ENCODE results near the gene PLXNB2.
"Not testable (repeated sequence)": the region's sequence is repeated elsewhere in the genome, so short reads cannot be mapped to it uniquely, and the experiment has no call there.

PLXNB2 gene, protein sequence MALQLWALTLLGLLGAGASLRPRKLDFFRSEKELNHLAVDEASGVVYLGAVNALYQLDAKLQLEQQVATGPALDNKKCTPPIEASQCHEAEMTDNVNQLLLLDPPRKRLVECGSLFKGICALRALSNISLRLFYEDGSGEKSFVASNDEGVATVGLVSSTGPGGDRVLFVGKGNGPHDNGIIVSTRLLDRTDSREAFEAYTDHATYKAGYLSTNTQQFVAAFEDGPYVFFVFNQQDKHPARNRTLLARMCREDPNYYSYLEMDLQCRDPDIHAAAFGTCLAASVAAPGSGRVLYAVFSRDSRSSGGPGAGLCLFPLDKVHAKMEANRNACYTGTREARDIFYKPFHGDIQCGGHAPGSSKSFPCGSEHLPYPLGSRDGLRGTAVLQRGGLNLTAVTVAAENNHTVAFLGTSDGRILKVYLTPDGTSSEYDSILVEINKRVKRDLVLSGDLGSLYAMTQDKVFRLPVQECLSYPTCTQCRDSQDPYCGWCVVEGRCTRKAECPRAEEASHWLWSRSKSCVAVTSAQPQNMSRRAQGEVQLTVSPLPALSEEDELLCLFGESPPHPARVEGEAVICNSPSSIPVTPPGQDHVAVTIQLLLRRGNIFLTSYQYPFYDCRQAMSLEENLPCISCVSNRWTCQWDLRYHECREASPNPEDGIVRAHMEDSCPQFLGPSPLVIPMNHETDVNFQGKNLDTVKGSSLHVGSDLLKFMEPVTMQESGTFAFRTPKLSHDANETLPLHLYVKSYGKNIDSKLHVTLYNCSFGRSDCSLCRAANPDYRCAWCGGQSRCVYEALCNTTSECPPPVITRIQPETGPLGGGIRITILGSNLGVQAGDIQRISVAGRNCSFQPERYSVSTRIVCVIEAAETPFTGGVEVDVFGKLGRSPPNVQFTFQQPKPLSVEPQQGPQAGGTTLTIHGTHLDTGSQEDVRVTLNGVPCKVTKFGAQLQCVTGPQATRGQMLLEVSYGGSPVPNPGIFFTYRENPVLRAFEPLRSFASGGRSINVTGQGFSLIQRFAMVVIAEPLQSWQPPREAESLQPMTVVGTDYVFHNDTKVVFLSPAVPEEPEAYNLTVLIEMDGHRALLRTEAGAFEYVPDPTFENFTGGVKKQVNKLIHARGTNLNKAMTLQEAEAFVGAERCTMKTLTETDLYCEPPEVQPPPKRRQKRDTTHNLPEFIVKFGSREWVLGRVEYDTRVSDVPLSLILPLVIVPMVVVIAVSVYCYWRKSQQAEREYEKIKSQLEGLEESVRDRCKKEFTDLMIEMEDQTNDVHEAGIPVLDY (N-terminal part only)

DNA sequence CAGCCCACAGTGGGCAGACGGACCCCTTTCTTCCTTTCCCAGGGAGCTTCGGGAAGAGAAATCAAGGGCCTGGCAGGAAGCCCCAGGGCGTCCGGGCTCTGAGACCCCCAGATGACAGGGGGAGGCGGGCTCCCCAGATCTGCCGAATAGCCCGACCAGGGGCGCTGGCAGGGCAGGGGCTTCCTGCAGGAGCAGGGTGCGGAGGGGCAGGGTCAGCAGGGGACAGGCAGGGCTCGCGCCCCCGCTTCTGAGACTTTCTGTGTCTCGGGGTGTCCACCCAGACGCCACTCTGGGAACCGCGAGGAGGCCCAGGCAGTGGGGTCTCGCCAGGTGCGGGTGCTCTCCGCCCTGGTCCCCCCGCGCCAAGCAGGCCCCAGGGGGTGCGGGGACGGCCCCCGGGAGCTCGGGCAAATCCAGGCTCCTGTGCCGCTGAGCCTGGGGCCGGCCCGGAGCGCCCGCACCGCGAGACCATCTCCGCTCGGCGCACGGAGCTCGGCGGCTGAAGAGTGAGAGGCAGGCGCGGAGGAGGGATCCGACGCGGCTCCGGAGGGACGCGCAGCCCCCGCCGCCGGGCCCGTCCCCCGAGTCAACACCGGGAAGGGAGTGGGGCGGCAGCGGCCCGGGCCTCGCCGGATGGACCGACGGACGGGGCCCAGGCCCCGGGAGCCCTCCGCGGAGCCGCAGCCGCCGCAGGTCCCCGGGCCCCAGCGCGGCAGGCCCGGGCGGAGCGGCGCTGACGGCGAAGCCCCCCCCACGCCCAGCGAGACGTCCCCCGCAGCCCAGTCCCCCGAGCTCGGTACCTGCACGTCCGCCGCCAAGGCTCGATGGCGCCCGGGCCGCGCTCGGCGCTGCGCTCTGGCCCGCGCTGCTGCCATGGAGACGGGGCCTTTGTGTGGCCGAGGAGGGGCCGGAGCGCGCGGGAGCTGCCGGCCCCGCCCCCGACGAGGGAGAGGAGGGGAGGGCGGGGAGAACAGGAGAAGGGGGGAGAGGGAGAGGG, at the start of gene PLXNB2:
TSS of gene PLXNB2 (minus strand) at position 894 of the 997 bp plus-strand sequence. CDS start 17,062 bp downstream, outside the sequence.
- DNase-seq: no peak

DNA sequence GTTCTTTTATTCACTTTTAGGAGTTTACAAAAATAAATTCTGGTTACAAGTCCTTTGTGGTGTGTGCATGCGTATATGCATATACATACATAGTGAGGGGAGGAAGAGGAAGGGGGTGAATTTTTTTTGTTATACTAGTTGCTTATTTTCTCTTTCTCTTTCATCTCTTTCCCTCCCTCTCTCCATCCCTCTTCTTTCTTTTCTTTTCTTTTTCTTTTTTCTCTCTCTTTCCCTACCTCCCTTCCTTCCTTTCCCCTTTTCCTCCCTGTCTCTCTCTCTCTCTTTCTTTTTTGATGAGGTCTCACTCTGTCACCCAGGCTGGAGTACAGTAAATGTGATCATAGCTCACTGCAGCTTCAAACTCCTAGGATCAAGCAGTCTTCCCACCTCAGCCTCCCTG, 49.8 kb upstream of the PLXNB2 start:
- no peak for DNase-seq

DNA sequence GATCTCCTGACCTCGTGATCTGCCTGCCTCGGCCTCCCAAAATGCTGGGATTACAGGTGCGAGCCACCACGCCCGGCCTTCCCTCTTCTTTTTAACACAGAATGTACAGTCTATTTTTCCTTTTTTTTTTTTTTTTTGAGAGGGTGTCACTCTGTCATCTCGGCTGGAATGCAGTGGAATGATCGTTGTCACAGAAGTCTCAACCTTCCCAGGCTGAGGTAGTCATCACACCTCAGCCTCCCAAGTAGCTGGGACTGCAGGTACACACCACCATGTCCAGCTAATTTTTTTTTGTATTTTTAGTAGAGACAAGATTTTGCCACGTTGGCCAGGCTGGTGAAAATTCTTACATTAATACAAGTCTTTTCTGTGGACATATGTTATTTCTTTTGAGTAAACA, 48.7 kb upstream of the PLXNB2 start:
- no peak for DNase-seq

DNA sequence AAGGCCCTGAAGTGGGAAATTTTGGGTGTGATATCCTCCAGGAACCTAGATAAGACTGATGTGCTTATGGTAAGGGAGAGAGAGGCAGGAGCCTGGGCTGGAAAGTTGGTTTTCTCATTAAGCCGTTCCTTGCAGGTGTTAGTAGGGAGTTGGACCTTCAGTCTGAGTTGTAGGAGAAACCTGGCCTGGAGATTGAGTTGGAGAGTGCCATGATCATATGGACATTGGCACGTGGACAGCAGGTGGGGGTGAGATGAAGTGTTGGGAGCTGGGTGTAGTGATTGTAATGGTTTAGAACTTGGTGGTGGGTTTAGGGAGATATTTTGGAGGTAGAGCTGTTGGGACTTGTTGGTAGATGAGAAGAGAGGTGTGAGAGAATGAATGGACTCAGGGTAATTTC, 40.6 kb upstream of the PLXNB2 start:
- DNase-seq: no peak

GRCh38 chr22:50347157-50347556, 39.7 kb upstream of the PLXNB2 start:
- no peak for DNase-seq

DNA sequence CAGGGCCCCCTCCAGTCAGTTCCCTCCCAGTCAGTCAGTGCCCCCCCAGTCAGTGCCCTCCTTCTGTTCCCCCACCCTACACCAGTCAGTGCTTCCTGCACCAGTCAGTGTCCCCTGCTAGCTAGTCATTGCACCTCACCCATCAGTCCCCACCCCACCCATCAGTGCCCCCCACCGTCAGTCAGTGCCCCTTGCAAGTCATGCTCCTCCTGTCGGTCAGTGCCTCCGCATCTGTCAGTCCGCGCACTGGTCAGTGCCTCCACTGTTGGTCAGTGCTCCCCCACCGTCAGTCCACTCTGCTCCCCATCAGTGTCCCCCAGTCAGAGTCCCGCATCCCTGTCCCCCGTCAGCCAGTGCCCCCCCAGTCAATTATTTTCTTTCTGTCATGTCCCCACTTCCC, 39.0 kb upstream of the PLXNB2 start:
- no peak for DNase-seq

DNA sequence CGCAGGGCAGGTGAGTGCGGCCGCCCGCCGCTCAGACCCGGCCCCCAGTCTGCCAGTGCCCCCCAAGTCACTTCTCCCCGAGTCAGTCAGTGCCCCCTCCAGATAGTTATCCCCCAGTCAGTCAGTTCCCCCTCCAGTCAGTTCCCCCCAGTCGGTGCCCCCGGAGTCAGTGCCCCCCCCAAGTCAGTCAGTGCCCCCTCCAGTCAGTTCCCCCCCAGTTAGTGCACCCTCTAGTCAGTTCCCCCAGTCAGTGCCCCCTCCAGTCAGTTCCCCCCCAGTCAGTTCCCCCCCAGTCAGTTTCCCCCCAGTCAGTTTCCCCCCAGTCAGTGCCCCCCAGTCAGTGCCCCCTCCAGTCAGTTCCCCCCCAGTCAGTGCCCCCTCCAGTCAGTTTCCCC, 36.1 kb upstream of the PLXNB2 start:
- no peak for DNase-seq

DNA sequence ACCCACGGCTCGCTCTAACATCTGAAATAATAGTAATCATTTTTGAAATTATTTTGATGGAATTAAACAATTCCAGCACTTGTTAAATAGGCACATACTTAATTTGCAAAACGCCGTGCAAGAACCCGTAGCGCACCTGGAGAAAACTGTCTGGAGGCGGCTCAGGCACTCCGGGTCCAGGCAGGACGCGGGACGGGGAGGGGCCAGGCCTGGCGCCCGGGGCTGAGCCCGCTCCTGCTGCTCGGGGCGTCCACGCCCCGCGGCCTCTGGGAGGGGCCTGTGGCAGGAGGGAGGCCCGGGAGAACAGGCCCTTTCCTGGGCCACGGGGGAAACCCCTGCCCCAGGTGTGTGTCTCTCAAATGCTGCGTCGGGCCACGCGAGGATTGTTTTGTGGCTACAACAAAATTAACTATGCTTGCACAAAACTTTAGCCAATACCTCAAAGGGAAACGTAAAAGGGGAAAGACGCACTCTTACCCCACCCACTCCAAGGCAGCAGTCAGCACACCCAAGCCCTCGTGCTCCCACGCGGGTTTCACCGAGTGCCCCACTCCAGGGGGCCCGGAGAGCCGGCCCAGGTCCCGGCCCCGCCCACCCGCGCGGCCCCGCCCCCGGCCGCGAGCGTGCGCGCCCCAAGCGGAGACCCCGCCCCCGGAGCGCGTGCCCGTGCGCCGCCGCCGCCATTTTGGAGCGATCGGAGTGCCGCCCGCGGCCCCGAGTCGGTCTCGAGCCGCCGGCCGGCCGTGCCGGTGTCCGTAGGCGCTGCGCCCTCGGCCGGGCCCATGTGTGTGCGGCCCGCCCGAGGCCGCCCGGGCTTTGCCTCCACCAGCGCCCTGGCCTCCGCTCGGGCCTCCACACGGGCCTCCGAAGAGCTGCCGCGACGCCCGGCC, 35.5 kb upstream of the PLXNB2 start, which contains the start of gene PPP6R2:
TSS of gene PPP6R2 (plus strand) at position 677 of the 890 bp plus-strand sequence. CDS start 50,582 bp downstream, outside the sequence.
- peak; percentile 40 for DNase-seq

GRCh38 chr22:50341977-50342650, 34.7 kb upstream of the PLXNB2 start:
- DNase-seq: peak; percentile 65

GRCh38 chr22:50339945-50340879, 32.8 kb upstream of the PLXNB2 start:
- no peak for DNase-seq

- no peak for DNase-seq
Measured at GRCh38 chr22:50338860-50339462, 31.5 kb upstream of the PLXNB2 start.

DNA sequence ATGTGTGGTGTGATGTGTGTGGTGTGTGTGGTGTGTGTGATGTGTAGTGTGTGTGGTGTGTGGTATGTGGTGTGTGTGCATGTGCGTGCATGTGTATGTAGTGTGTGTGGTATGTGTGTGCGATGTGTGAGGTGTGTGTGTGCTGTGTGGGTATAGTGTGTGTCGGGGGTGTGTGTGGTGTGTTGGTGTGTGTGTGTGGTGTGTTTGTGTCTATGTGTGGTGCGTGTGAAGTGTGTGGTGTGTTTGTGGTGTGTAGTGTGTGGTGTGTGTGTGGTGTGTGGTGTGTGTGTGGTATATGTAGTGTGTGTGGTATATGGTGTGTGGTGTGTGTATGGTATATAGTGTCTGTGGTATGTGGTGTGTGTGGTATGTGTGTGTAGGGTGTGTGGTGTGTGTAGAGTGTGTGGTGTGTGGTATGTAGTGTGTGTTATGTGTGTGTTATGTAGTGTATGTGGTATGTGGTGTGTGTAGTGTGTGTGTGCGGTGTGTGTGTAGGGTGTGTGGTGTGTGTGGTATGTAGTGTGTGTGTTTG, 30.7 kb upstream of the PLXNB2 start:
- no peak for DNase-seq

DNA sequence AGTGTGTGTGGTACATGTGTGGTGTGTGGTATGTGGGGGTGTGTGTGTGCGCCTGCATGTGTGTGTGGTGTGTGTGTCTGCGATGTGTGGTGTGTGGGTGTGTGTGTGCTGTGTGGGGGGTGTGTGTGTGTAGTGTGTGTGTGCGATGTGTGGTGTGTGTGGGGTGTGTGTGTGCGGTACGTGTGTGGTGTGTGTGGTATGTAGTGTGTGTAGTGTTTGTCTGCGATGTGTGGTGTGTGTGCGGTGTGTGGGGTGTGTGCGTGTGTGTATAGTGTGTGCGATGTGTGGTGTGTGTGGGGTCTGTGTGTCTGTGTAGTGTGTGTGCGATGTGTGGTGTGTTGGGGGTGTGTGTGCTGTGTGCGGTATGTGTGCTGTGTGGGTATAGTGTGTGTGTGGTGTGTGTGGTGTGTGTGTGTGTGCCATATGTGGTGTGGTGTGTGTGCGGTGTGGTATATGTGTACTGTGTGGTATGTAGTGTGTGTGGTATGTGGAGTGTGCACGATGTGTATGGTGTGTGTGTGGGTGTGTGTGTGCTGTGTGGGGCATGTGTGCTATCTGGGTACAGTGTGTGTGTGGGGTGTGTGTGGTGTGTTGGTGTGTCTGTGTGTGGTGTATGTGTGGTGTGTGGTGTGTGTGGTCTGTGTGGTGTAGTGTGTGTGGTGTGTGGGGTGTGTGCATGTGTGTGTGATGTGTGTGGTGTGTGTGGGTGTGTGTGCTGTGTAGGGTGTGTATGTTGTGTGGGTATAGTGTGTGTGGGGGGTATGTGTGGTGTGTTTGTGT, 30.0 kb upstream of the PLXNB2 start:
- DNase-seq: no peak

GRCh38 chr22:50334433-50334832, 27.0 kb upstream of the PLXNB2 start:
- DNase-seq: not testable (repeated sequence)

GRCh38 chr22:50329236-50329635, 21.8 kb upstream of the PLXNB2 start:
- no peak for DNase-seq

DNA sequence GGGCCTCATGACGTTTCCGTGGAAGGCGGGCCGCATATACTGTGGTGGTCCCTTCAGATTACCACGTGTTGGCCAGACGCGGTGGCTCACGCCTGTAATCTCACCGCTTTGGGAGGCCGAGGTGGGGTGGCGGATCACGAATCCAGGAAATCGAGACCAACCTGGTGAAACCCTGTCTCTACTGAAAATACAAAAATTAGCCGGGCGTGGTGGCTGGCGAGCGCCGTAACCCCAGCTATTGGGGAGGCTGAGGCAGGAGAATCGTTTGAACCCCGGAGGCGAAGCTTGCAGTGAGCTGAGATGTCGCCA, 20.2 kb upstream of the PLXNB2 start:
- DNase-seq: no peak

- DNase-seq: peak; percentile 37
Measured at GRCh38 chr22:50326956-50327710, 19.7 kb upstream of the PLXNB2 start, which contains the start of gene DENND6B. Gene DENND6B (minus strand): TSS chr22:50327012. CDS start chr22:50326988, 24 bp downstream.
